Measurements from ENCODE around the gene USP24. TPM values are rescaled to one million over a fixed set of nuclear protein-coding genes. Genes with fewer than 3 reads are reported as not detected.
"Not testable (repeated sequence)": the region's sequence is repeated elsewhere in the genome, so short reads cannot be mapped to it uniquely, and the experiment has no call there.

Gene USP24
- total RNA-seq, 1 donor from 2014 or later, result 58.1 TPM

DNA sequence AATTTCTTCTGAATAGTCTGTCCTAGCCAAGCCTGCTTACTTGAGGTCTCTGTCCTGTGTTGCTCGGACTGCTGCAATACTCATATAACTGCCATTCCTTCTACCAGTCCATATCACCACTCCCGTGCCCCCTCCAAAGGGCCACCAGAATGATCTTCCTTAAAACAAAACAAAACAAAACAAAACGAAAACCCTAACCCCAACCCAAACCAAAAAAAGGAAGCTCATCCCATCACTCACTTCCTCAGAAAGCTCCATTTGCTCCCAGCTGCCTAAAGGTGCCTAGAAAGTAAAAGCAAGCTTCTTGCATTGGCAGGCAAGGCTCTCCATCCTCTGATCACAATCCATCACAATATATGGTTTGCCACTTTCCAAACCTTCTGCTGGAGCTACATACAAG lies 20.3 kb downstream of the USP24 start:
- TF ChIP-seq, protein P1, sequence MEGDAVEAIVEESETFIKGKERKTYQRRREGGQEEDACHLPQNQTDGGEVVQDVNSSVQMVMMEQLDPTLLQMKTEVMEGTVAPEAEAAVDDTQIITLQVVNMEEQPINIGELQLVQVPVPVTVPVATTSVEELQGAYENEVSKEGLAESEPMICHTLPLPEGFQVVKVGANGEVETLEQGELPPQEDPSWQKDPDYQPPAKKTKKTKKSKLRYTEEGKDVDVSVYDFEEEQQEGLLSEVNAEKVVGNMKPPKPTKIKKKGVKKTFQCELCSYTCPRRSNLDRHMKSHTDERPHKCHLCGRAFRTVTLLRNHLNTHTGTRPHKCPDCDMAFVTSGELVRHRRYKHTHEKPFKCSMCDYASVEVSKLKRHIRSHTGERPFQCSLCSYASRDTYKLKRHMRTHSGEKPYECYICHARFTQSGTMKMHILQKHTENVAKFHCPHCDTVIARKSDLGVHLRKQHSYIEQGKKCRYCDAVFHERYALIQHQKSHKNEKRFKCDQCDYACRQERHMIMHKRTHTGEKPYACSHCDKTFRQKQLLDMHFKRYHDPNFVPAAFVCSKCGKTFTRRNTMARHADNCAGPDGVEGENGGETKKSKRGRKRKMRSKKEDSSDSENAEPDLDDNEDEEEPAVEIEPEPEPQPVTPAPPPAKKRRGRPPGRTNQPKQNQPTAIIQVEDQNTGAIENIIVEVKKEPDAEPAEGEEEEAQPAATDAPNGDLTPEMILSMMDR (IDR thresholded peaks at IDR 0.05; ENCODE audit: unreplicated experiment), result no peak
- Mint-ChIP-seq H3K27ac (peak overlapping the region; percentile 29), H3K9me3 (peaks cover 7% of the 10 kb centered on the region), H3K4me3 (no peak overlapping the region), H3K27me3 (ENCODE audit: low read depth) (no peaks in the 10 kb centered on the region), H3K4me1 (peaks cover 3% of the 10 kb centered on the region), H3K36me3 (peaks cover 14% of the 10 kb centered on the region)
- no peak for DNase-seq (ENCODE audit: low spot score in 2 of 2, unreplicated experiment in 2 of 2)

DNA sequence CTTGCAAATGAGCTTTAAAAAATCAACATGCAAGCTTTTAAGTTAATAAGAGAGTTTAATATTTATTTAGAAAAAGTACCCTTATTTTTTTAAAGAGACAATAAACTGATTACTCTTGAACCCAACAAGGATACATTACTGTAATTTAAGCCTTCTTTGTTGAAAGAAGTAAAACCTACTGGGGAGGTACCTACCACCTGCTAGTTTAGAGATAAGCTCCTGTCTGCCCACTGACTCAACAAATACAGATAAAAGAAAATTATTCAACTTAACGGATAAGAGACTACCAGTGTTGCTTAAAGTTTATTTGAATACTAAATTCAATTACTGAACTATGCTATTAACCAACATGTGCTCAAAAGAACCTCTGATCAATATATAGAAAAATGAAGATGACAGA lies 23.1 kb downstream of the USP24 start:
- H3K4me3 Mint-ChIP-seq, result no peak overlapping the region
- peaks cover 2% of the 10 kb centered on the region for H3K9me3 Mint-ChIP-seq
- no peaks in the 10 kb centered on the region for H3K27me3 Mint-ChIP-seq (ENCODE audit: low read depth)
- TF ChIP-seq, protein P1 (IDR thresholded peaks at IDR 0.05; ENCODE audit: unreplicated experiment), result no peak
- no peaks in the 10 kb centered on the region for H3K36me3 Mint-ChIP-seq
- H3K27ac Mint-ChIP-seq, result no peak overlapping the region
- peaks cover 2% of the 10 kb centered on the region for H3K4me1 Mint-ChIP-seq
- no peak for DNase-seq (ENCODE audit: low spot score in 2 of 2, unreplicated experiment in 2 of 2)

DNA sequence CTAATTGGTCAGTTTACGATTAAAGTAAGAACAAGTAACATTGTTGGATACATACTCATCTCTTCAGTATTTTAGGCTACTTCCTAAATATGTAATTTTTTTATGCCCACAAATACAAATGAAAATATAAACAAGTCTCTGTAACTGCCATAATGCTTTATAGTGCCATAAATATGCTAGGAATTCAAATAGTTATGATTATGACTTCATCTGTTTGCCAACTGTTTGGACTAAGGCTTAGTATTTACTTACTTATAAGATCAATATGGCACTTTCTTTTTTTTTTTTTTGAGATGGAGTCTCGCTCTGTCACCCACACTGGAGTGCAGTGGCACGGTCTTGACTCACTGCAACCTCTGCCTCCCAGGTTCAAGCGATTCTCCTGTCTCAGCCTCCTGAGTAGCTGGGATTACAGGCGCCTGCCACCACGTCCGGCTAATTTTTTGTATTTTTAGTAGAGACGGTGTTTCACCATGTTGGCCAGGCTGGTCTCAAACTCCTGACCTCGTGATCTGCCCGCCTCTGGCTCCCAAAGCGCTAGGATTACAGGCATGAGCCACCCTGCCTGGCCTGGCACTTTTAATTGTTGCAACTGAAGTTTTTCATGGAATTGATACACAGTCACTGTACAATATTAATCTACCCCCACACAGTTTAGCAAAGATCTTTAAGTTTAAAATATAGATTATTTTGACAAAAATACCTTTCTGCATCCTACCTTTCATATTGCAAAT lies 23.8 kb downstream of the USP24 start:
- H3K9me3 Mint-ChIP-seq; H3K4me3 Mint-ChIP-seq; H3K27me3 Mint-ChIP-seq (ENCODE audit: low read depth); H3K27ac Mint-ChIP-seq; H3K36me3 Mint-ChIP-seq; H3K4me1 Mint-ChIP-seq; DNase-seq (ENCODE audit: low spot score in 2 of 2, unreplicated experiment in 2 of 2): not testable (repeated sequence)

- H3K4me3 Mint-ChIP-seq, result no peak overlapping the region
- H3K9me3 Mint-ChIP-seq, result peaks cover 19% of the 10 kb centered on the region
- H3K36me3 Mint-ChIP-seq, result peaks cover 11% of the 10 kb centered on the region
- no peak for DNase-seq (ENCODE audit: low spot score in 2 of 2, unreplicated experiment in 2 of 2)
- TF ChIP-seq, protein P1 (IDR thresholded peaks at IDR 0.05; ENCODE audit: unreplicated experiment), result no peak
- no peak overlapping the region for H3K27ac Mint-ChIP-seq
- peaks cover 2% of the 10 kb centered on the region for H3K4me1 Mint-ChIP-seq
- H3K27me3 Mint-ChIP-seq (ENCODE audit: low read depth), result no peaks in the 10 kb centered on the region
Observed at GRCh38 chr1:55190109-55190508, 25.1 kb downstream of the USP24 start.

DNA sequence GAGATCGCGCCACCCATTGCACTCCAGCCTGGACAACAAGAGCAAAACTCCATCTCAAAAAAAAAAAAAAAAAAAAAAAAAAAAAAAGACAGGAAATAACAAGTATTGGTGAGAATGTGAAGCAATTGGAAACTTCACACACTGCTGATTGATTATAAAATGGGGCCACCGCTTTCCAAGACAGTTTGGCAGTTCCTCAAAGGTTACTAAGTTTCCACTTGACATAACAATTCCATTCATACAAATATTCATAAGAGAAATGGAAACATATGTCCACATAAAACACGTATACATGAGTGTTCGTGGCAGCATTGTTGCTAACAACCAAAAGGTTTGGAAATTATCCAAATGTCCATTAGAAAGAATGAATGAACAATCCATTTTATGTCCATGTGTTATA lies 26.3 kb downstream of the USP24 start:
- Mint-ChIP-seq H3K4me3 (no peak overlapping the region), H3K4me1 (peaks cover 2% of the 10 kb centered on the region), H3K27me3 (ENCODE audit: low read depth) (no peaks in the 10 kb centered on the region), H3K27ac (no peak overlapping the region), H3K36me3 (peaks cover 19% of the 10 kb centered on the region), H3K9me3 (peaks cover 28% of the 10 kb centered on the region)
- no peak for DNase-seq (ENCODE audit: low spot score in 2 of 2, unreplicated experiment in 2 of 2)
- TF ChIP-seq, protein P1 (IDR thresholded peaks at IDR 0.05; ENCODE audit: unreplicated experiment), result no peak

GRCh38 chr1:55185832-55186231 lies 29.3 kb downstream of the USP24 start:
- TF ChIP-seq, protein P1 (IDR thresholded peaks at IDR 0.05; ENCODE audit: unreplicated experiment), result no peak
- Mint-ChIP-seq H3K9me3 (peaks cover 38% of the 10 kb centered on the region), H3K36me3 (peaks cover 33% of the 10 kb centered on the region), H3K4me3 (no peak overlapping the region), H3K27me3 (ENCODE audit: low read depth) (no peaks in the 10 kb centered on the region), H3K4me1 (no peaks in the 10 kb centered on the region), H3K27ac (no peak overlapping the region)
- DNase-seq (ENCODE audit: low spot score in 2 of 2, unreplicated experiment in 2 of 2), result no peak

All from mesothelial cell of epicardium (in vitro differentiated cells).